NOMO-1 treated with DMSO at 0.1 percent for 48 hours (cell line): ENCODE results near the gene ULBP2.

Experiments
- DNase-seq: peaks from one replicate; lab custom pipeline; 2025; ENCODE audit not compliant: unreplicated experiment; lab: John Stamatoyannopoulos, UW

ULBP2 gene

GRCh38 chr6:149941583-149942460 is at the start of gene ULBP2:
TSS of gene ULBP2 (plus strand) at chr6:149942014. CDS start at chr6:149942073, 59 bp downstream.
- peak; percentile 91 for DNase-seq

DNA sequence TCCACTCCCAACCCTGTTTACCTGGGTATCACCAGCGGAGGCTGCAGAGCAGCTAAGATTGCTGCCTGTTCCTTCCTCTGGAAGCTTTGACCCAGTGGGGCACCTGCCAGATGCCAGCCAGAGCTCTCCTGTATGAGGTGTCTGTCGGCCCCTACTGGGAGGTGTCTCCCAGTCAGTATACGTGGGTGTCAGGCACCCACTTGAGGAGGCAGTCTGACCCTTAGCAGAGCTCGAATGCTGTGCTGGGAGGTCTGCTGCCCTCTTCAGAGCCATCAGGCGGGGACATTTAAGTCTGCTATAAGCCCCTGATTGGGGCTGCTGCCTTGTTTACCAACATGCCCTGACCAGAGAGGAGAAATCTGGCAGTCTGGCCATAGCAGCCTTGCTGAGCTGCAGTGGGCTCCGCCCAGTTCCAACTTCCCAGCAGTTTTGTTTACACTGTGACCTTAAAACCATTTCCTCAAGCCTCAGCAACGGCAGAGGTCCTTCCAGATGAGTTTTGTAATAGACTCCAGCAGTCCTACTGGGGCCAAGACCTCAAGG is 46.7 kb upstream of the ULBP2 start:
- no peak for DNase-seq

DNA sequence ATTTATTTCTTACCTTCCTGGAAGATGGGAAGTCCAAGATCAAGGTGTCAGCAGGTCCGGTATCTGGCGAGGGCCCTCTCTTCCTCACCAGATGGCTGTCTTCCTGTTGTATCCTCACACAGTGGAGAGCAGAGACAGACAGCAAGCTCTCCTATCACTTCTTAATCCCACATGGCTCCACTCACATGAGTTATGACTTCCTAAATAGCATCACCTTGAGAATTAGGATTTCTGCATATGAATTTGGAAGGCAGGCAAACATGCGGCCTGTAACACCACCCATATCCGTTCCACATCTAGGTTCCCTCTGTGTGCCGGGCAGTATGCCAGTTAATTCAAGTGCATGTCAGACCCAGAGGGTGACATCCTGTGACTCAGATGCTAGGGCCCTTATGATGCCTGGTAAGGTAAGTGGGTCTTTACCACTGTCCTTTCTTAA is 46.0 kb upstream of the ULBP2 start:
- DNase-seq = peak; percentile 2

- DNase-seq = no peak
Measured at GRCh38 chr6:149896491-149896890, 45.3 kb upstream of the ULBP2 start.

DNA sequence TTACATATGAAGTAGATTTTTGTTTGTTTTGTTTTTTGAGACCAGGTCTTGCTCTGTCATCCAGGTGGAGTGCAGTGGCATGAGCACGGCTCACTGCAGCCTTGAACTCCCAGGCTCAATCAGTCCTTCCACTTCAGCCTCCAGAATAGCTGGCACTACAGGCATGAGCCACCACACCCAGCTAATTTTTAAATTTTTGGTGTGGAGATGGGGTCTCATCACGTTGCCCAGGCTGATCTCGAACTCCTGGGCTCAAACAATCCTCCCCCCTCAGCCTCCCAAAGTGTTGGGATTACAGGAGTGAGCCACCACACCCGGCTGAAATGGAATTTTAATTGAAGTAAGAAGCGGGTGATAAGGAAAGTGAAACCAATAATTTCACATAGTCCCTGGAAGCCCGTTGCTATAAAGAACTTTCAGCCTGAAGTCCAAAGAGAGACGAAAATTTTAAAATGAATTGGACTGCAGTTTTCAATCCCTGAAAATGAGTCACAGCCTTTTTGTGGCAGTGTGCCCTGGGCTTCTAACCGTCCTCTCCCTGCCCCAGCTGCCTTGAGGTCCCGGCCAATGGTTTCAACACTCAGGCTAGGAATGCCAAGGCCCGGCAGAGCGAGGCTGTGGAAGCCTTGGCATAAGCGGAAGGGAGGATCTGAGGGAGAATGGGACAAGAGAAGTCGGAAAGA is 44.7 kb upstream of the ULBP2 start:
- DNase-seq = no peak

- no peak for DNase-seq
Measured at GRCh38 chr6:149897855-149898744, 43.7 kb upstream of the ULBP2 start, which contains the start of gene RAET1E. TSS of gene RAET1E (minus strand) at chr6:149898113. CDS start at chr6:149890901, 7,212 bp downstream.

DNA sequence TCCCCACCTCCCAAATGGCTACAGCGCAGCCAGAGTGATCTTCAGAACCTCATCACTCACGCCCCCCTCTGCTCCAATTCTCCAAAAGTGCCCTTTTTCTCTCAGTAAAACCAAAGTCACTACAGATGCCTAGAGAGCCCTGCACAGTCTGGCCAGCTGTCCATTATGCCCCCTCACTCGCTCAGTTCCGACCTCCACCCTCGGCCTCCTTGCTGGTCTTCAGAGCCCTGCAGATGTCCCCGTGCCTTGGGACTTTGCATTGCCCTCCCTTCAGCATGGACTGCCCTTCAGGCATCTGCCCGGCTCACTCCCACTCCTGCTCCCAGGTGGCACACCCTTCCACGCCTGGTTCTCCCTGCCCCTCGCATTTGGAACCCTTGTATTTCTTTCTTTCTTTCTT is 42.8 kb upstream of the ULBP2 start:
- no peak for DNase-seq

DNA sequence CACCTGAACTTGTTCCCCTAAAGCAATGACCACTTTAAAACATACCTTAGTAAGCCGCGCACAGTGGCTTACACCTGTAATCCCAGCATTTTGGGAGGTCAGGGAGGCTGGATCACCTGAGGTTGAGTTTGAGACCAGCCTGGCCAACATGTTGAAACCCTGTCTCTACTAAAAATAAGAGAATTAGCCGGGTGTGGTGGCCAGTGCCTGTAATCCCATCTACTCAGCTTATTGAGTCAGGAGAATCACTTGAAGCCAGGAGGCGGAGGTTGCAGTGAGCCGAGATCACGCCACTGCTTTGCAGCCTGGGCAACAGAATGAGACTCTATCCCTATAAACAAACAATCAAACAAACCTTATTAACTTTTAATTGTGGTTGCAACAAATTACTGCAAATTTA is 42.3 kb upstream of the ULBP2 start:
- no peak for DNase-seq

GRCh38 chr6:149899926-149900619 is 41.7 kb upstream of the ULBP2 start:
- no peak for DNase-seq

- no peak for DNase-seq
Measured at GRCh38 chr6:149900620-149901443, 41.0 kb upstream of the ULBP2 start.

GRCh38 chr6:149901444-149902140 is 40.2 kb upstream of the ULBP2 start:
- DNase-seq = no peak

DNA sequence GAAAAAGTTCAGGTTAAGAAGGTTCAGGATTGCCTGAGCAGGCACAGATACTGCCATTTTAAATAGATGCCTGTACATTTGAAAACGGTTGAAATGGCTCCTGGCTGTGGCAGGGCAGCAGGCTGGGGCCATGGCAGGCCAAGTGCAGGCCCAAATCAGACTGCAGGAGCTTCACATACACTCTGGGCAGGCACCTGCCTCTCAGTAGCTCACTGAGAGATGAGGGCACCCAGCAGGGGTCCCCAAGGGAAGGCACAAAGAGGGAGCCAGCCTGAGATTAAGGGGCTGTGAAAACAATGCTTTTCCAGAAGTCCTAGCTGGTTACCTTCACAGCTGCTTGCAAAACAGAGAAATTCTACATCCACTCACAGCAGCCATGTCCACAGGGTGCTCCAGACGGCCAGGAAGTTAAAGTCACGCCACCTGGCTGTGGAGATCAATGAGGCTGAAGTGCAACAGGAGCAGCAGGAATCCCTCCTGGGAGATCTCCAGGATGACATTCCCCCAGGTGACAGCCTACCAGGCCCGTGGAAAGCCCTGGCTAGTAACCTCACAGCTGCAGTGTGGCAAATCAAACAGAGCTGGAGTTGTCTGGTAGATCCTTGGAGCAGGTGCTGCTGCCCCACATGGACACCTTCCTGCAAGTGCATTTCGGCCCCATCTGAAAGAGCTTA is 37.7 kb upstream of the ULBP2 start:
- no peak for DNase-seq

GRCh38 chr6:149904661-149905370 is 37.0 kb upstream of the ULBP2 start:
- DNase-seq = no peak

GRCh38 chr6:149905371-149905910 is 36.4 kb upstream of the ULBP2 start:
- no peak for DNase-seq

- no peak for DNase-seq
Measured at GRCh38 chr6:149905911-149906371, 35.9 kb upstream of the ULBP2 start.

DNA sequence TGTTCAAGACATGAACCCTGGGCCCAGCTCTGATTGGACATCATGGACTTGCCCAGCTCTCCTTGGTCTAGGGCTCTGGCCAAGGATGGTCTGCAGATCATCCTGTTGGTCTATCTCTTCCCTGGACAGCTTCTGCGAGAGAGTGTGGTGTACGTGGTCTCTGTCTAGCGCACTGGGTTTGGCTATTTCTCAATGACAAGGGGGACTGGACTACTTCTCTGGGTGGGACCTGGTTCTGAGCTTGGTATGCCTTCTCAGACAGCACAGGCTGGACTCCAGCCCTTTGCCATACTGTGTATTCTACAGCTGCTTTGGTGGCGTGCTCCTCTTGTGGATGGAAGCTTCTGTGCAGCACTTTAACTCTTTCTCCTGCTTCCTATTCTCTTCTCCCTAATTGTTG is 35.4 kb upstream of the ULBP2 start:
- DNase-seq = no peak

GRCh38 chr6:149907317-149907716 is 34.5 kb upstream of the ULBP2 start:
- no peak for DNase-seq
